Neural progenitor cell (in vitro differentiated cells): Measurements from ENCODE around the gene RPA1.

Experiments
- CTCF ChIP-seq: fragments of 200-600 bp; sonication (generic); IDR thresholded peaks from 2 replicates; pipeline ENCODE4 v1.5.1; 2017; ENCODE audit warnings: antibody characterized with exemption, mild to moderate bottlenecking
- EZH2phosphoT487 ChIP-seq: fragments of 200-600 bp; sonication (generic); IDR thresholded peaks from 2 replicates; pipeline ENCODE4 v1.6.1; 2017; ENCODE audit warnings: antibody characterized with exemption

GRCh38 chr17:1808644-1809043 is 21.2 kb upstream of the RPA1 start:
- no peak for TF ChIP-seq CTCF
- no peak for TF ChIP-seq EZH2phosphoT487
